SHP77 (cell line): ENCODE results near the gene MDFIC2.
A peak's percentile ranks its signal among the peaks of the same experiment; 100 is the strongest.
"Not testable (repeated sequence)": the region's sequence is repeated elsewhere in the genome, so short reads cannot be mapped to it uniquely, and the experiment has no call there.

Source experiments
- DNase-seq, 2 experiments: peaks; one replicate each; lab custom pipeline; 2025; lab: John Stamatoyannopoulos, UW

MDFIC2 gene

DNA sequence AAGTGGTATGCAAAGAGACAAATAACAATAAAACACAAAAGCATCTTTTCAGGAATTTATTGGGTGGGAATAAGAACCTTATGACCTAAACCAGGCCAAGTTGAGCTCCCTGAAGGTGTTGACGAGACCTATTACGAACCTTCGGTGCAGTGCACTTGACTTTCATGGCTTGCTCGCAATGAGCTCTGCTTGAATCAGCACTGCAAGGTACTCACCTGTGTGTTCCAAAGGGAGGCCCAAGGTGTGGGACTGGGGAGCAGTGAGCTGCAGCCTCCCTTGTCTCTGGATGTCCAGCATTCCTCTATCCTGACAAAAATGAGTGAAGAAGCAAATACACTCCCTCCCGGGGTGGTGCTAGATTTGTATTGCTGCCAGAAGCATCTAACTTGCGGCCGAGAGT is at the start of gene MDFIC2:
TSS of gene MDFIC2 (minus strand) at position 303 of the 400 bp plus-strand sequence. CDS start 665 bp downstream, outside the sequence.
- DNase-seq = no peak

DNA sequence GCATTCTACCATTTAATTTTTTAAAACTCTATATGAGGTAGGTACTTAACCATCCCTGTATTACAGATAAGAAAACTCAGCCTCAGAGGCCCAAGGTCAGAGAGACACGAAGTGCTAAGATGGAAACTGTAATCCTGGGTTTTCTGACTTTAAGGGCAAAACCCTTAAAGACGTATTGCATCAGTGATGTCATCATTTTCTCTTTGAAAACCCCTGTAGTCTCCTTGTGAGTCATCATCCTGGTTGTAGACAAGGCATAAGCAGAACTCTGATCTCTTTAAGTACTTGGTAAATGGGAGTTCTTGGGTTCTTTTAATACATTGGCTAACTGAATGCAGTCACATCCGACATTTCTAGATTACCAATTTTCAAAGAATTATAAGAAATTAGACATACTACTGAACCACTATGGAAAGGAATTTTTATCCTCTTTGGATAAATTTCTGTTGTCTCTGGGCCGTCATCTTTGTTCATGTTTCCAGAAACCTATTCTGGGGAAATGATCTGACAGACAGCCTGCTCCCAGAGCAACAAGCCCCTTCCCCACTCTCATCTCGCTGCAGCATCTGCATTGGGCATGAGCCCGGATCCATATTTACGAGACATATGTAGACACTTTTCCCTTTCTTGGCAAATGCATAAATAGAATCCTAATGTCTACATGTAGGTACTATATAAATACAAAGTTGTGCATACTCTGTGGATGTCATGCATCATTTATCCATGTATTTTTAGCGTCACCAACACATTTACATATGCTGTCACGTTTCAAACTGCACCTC is 48.7 kb upstream of the MDFIC2 start:
- no peak for DNase-seq

DNA sequence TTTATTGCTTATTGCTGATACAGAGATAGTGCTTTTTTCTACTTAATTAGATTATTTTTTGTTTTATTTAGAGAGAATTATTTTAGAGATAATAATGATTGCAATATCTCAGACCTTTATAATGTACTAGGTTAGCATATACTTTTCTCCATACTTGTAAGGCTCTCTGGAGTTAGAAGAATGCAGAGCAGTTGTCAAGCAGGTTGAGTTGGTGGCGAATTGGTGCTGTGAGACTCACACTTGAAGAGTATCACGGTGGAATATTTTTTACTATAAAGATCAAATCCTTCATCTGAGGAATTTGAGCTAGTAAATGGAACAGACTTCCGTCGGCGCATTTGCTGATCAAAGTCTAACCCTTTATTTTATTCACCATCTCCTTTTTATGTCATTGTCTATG is 47.3 kb upstream of the MDFIC2 start:
- DNase-seq = no peak

DNA sequence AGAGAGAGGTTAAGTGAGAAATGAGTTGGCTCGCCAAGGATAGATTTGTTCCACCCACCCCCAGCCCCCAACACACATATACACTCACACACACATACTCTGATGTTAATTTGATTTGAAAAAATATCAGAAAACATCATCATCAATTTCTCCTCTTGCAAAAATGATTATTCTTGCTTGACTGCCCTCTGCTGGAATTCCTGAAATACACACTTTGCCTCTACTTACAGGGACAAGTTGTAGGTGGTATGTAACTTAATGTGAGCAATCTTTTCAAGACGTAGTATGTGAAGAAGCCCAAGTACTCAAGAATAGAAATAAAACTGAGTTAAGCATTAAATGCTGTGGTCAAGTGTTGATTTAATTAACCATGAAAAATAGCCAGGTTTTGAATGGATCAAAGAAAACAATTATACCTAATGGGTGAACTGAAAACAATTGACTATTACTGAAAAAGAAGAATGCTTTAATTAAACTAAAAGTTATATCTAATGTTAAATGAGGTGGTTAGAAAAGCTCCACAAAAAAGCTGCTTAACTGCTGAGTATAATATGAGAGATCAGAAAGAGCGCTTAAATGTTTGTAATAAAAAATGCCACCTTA is 46.6 kb upstream of the MDFIC2 start:
- DNase-seq = peak; percentile 3 to 4

DNA sequence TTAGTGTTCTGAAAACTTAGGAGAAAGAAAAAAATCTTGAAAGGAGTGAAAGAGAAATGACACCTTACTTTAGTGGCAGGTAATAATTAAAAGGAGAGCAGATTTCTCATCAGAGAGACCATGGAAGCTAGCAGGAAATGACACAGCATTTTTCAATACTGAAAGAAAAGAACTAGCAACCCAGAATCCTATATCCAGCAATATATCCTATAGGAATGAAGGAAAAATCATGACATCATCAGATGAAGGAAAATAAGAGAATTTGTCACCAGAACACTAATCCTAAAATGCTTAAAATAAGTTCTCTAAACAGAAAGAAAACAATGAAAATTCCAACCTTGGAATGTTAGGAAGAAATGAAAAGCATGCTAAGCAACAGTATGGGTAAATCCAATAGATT is 39.8 kb upstream of the MDFIC2 start:
- DNase-seq = no peak

DNA sequence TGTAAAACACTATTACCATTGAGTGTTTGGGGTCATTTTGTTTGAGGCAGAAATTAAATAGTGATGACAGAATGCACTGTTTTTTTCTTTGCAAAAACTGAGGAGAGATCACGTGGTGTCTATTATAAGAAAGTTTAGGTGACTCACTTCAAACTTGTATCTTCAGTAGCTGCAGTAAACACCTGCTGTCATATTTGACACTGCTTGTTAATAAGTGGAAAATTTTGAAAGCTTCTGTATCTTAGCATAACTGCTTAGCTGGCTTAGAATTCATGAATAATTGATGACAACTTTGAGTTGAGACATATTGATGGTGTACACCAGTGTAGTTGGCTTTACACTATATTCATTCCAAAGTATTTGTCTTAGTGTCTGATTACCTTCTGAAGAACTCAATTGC is 29.7 kb upstream of the MDFIC2 start:
- no peak for DNase-seq

DNA sequence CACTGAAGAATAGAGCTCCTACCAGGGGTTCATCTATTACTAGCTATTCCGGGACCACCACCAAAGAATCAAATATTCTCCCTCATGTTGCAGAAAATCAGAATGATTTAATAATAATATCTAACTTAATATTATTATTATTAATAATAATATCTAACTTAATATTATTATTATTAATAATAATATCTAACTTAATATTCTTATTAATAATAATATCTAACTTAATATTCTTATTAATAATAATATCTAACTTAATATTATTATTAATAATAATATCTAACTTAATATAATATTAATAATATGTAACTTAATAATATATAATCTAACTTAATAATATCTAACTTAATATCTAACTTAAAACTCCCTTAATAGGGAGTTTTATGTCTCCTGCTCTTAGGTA is 24.4 kb upstream of the MDFIC2 start:
- DNase-seq = not testable (repeated sequence)

DNA sequence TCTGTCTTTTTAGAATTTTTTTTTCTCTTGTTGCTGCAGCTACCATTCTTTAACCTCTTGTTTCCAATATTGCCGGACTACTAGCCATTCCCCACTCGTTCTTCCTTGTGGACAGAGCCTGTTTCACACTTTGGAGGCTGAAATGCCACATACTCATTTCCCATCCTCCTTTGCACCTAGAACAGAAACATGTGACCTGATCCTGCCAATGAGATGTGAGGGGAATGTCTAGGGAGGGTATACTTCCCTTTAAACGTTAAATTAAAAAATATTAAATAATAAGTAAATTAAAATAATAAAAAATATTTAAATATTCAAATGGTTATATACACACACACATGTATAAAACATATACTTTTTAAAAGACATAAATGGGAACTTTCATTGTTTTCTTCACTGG is 20.6 kb upstream of the MDFIC2 start:
- no peak for DNase-seq

DNA sequence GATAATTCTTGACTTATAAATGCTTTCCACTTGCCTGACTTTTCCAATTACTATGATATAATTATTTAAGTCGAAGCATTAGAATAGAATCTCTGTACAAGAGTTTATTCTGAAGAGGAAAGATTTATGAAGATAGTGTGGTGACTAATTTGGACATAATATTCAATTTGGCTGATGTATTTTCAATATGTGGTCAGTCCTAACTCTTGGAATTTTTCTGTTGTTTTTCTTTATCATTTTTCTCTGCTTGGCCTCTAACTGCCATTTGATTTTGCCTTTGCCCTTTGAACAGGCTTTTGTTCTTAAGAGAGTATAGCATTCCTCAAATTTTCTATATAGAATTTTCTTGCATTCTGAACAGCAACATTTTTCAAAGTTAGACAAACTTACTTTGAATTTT is 2.6 kb upstream of the MDFIC2 start:
- DNase-seq = no peak

DNA sequence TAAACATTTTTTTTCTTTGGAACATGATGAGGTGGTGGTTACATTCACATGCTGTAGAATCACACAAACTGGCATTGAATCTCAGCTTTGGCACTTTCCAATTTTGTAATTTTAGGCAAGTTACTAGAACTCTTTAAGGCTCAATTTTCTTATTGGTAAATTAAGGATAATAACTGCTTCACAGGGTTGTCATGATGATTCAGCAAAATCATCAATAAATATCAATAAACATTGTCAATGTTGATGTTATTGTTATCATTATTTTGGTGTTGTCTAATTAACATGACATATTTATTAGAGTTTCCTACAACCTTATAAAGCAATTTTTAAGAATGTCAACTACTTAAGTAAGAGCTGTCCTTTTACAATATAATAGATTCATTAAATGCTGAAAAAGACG is 1.6 kb downstream of the MDFIC2 start:
- no peak for DNase-seq

DNA sequence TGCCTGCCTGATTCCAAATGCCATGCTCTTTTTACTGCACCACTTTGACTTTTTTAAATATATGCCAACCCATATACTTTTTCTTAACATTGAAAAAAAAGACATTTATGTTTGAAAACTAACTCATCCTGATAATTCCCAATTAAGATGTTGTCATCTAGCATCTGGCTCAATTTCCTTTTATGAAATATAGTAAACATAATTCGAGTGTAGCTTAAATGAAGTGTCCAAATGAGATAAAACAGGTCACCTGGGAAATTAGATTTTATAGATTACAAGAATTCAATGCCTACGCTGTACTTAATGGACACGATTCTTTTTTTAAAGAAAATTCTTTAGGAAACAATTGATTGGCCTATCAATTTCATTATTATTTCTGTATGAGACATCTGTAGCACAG is 2.8 kb downstream of the MDFIC2 start:
- DNase-seq = no peak

DNA sequence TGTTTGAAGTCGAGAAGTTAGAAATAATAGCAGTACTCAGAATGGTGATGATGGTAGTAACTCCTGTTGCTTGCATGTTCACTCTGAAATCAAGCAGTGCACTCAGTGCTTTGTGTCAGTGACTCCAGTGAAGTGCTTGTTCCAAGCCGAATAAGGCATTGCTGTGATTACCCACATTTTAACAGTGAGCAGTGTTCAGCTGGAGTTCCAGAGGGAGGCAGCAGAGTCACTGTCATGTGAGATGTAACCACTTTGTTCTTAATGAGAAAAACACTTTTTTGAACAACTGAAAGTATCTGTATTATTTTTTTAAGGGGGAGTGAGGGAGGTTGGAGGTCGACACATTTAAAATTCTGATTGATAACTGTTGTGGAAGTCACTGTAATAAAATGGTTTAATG is 3.7 kb downstream of the MDFIC2 start:
- peak in 1 of 2 experiments; percentile 1 for DNase-seq

DNA sequence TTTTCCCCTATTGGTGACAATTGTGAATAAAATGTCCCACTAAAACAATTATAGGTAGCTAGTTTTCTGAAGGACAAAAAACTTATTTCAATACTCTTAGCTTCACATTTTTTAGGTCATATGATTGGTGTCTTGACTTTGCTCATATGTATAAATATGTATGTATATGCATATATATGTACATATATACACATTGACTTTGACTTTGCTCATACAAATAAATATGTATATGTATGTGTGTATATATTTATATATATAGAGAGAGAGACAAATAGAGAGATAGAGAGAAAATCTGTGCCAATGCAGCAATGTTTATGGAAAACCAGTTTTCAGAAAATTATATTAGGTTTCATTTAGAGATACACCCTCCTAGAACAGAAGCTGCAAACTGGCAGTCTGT is 5.7 kb downstream of the MDFIC2 start:
- DNase-seq = no peak

DNA sequence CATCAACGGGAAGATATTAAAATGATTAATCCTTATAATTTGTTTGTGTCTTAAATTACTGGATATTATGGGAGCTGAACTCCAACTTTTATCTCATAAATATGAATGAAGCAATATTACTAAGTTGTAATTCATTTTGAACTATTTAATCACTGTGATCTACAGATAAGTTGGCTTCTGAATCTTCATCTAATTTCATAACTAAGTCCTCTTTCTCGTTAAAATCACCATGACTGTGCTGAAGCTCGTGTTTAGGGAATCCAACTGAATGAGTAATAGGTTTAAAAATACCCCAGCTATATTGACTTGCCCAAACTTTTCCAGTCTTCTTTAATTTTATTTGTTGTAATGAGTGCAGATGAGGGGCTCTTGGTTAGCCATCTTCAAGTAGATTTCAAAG is 14.1 kb downstream of the MDFIC2 start:
- DNase-seq = no peak

DNA sequence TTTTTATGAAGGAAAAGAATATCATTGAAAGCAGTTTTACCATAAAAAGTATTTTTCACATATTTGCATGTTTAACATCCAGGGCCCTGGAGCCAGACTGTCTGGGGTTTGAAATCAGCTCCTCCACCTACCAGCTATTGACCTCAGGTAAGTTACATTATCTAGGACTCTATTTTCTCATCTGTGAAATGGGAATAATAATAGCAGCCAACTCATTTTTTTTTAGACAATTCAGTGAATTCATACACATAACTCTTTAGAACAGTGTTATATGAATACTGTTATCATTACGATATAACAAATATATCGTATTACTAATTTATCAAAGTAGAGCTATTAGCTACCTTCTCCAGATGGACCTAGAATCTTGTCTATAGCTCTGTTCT is 21.3 kb downstream of the MDFIC2 start:
- DNase-seq = no peak

DNA sequence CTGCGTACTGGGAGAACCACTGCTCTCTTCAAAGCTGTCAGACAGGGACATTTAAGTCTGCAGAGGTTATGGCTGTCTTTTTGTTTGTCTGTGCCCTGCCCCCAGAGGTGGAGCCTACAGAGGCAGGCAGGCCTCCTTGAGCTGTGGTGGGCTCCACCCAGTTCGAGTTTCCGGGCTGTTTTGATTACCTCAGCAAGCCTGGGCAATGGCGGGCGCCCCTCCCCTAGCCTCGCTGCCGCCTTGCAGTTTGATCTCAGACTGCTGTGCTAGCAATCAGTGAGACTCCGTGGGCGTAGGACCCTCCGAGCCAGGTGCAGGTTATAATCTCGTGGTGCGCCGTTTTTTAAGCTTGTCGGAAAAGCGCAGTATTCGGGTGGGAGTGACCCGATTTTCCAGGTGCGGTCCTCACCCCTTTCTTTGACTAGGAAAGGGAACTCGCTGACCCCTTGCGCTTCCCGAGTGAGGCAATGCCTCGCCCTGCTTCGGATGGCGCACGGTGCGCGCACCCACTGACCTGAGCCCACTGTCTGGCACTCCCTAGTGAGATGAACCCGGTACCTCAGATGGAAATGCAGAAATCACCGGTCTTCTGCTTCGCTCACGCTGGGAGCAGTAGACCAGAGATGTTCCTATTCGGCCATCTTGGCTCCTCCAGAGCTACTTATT is 21.9 kb downstream of the MDFIC2 start:
- DNase-seq = not testable (repeated sequence)

DNA sequence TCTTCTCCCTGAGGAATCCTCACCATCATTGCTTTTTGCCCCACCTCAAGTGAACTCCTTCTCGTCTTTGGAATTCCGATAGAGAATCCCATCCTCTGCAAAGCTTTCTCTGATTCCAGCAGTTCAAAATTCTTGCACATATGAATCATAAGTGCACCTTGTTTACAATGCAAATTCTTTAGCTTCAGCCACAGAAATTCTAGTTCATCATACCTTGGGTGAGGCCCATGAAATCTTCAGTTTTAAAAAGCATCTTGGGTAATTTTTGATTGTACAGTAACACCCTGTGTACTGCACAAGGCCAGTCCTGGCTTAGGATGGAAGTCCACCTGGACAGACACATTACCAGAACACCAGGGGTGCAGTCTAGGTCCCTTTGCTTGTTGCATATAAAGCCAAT is 30.8 kb downstream of the MDFIC2 start:
- no peak for DNase-seq

DNA sequence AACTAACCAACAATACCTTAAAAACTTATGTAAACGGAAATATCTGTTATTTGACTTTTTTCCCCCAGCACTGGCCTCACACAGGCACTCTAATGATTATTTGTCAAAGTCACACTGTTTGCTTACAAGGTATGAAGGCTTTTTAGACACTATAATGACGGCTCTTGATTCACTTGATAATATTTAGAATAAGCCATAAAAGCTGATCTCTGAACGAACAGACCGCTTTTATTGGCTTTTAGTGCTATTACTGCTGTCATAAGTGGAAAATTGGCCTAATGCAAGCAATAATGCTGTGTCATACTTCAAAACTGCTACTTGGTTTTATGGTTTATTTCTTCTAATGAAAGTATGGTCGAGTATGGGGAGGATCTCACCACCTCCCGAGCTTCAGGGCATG is 35.1 kb downstream of the MDFIC2 start:
- no peak for DNase-seq

DNA sequence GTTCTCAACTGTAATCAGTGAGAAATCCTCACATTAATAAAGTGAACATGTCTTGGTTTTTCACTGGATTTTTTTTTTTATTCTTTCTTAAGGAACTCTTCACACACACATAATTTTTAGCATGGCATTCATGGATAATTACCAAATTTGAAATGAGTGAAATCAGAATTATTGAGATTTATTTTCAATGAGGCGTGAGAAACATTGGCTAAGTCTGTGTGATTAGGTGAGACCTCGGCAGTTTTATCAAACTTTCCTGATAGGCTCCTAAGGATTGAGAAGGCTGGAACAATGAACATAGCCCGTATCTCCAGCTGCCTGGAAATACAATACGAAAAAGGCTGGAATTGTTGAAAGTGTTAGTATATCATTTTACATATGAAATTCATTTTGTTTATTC is 35.5 kb downstream of the MDFIC2 start:
- DNase-seq = no peak

DNA sequence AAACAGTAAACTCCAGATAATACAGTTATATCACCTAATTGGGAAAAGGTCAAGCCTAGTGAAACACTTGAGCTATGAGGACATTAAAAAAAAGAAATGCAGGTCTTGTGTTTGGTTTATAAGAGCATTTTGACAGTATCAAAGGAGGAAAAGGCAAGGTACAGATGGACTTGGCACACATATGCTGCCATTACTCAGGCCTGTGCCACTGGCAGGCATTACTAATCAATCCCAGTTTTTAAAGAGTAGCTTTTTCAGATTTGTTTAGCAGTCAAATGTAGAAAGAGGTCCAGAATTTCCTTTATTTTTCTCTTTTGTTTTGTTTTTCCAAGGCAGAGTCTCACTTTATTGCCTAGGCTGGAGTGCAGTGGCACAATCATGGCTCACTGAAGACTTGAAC is 38.9 kb downstream of the MDFIC2 start:
- no peak for DNase-seq

DNA sequence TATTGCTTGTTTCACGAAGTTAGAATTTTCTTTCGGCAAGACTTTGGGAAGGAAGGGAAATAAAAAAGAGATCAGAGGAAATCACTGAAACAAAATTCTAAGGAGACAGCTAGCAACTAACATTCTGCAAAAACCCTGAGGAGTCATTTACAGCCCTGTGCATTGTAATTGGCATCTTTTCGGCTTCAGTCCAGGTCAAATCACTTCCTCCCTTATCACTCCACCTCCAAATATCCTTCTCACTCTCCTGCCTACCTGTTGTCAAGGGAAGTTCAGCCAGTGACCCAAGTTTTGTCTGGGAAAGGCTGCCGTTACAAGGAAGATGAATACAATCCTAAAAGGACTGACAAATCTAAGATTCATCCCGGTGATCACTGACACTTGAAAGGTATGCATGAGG is 39.6 kb downstream of the MDFIC2 start:
- DNase-seq = no peak

DNA sequence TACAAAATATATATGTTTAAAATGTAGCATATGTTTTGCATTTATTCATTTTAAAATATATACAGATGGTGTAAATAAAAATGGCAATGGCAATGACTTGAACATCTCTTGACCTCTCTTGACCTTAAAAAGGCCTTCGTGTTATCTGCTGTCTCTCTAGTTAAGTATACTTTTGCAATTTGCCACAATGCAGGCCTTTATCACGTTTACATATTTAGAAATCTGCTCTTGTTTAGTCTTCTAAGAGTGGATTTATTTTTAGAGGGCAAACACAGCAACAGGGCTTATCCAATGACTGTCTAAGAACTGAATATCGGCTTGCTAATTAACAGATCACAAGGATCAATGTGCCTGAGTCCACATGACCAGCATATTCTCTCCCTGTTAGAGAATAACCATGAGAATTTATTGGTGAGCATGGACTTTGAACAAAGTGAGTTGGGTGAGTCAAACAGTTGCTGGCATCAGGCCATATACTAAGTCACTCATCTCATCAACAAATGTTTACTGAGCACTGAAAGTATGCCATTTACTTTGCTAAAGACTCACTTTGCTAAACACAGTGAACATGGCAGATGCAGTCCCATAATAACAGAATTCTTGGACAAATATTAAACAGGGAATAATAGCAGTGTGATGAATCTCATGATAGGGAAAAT is 48.2 kb downstream of the MDFIC2 start:
- DNase-seq = no peak

DNA sequence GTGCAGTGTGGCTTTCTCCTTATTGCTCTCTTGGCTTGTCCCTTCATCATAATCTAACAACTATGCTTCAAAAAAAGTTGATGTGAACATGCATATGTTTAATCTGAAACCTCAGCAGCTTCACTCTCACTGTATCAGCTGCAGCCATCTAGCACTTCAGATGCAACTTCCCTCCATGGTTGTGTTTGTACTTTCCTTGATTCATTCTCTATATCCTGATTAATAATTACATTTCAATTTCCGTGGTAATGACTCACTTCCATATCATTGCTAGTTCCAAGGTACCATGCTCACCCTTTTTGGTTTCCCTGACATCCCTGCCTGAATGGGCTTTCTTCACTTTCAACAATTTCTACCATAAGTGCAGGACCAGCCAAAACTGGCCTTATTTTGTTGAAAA is 51.2 kb downstream of the MDFIC2 start:
- no peak for DNase-seq
